Keratinocyte (primary cell): ENCODE measurements around the gene ATP8A1. TPM values are rescaled to one million over a fixed set of nuclear protein-coding genes. Genes with fewer than 3 reads are reported as not detected.

Source experiments
- DNase-seq: peaks from one replicate; pipeline ENCODE4 v3.0.0-alpha.2; 2011; ENCODE audit warnings: low read depth, missing footprints, low spot score
- FAIRE-seq: peaks from 2 replicates; lab custom pipeline; 2011; peaks lifted over from hg19 to GRCh38; lab: Jason Lieb, UNC
- H2AFZ ChIP-seq: 2 replicates; pipeline ENCODE4 v1.6.0; 2012; ENCODE audit warnings: low read length, control low read depth, inconsistent platforms; ENCODE audit not compliant: control insufficient read depth
- H3K27ac ChIP-seq: 2 replicates; pipeline ENCODE4 v1.5.1; 2011; ENCODE audit warnings: low read length; ENCODE audit not compliant: control insufficient read depth, insufficient read depth
- H3K27me3 ChIP-seq: 3 replicates; pipeline ENCODE4 v1.6.0; 2011; ENCODE audit warnings: low read length; ENCODE audit not compliant: control insufficient read depth, insufficient read depth; ENCODE audit errors: extremely low read depth
- H3K36me3 ChIP-seq, 2 experiments: 2 replicates in 1 of 2; 3 replicates in 1 of 2; pipeline ENCODE4 v1.5.1; 2011; ENCODE audit warnings: low read length in 2 of 2, mild to moderate bottlenecking in 1 of 2; ENCODE audit not compliant: control insufficient read depth in 2 of 2, insufficient read depth in 2 of 2; ENCODE audit errors: extremely low read depth in 1 of 2
- H3K4me1 ChIP-seq: 3 replicates; pipeline ENCODE4 v1.5.1; 2011; ENCODE audit warnings: low read length; ENCODE audit not compliant: control insufficient read depth, insufficient read depth; ENCODE audit errors: extremely low read depth
- H3K4me2 ChIP-seq: 3 replicates; pipeline ENCODE4 v1.6.0; 2011; ENCODE audit warnings: low read depth, low read length; ENCODE audit not compliant: control insufficient read depth, insufficient read depth; ENCODE audit errors: extremely low read depth
- H3K4me3 ChIP-seq, 3 experiments: fragments of 200-600 bp in 1 of 3; sonication (generic) in 1 of 3; 2 replicates in 2 of 3; 3 replicates in 1 of 3; pipeline ENCODE4 v1.5.1; 2011 to 2016; ENCODE audit warnings: low read length in 3 of 3, mild to moderate bottlenecking in 3 of 3, control low read depth in 2 of 3, inconsistent platforms in 1 of 3, low read depth in 1 of 3, mixed read lengths in 1 of 3, mixed run types in 1 of 3, moderate library complexity in 1 of 3; ENCODE audit not compliant: control insufficient read depth in 2 of 3, insufficient read depth in 2 of 3; ENCODE audit errors: extremely low read depth in 1 of 3
- H3K79me2 ChIP-seq: 2 replicates; pipeline ENCODE4 v1.6.0; 2012; ENCODE audit warnings: low read length; ENCODE audit not compliant: control insufficient read depth, insufficient read depth
- H3K9ac ChIP-seq: 3 replicates; pipeline ENCODE4 v1.6.0; 2011; ENCODE audit warnings: low read length; ENCODE audit not compliant: control insufficient read depth, insufficient read depth; ENCODE audit errors: extremely low read depth
- H3K9me1 ChIP-seq: 3 replicates; pipeline ENCODE4 v1.6.0; 2011; ENCODE audit warnings: low read length; ENCODE audit not compliant: control insufficient read depth, insufficient read depth; ENCODE audit errors: extremely low read depth
- H3K9me3 ChIP-seq: 2 replicates; pipeline ENCODE4 v1.5.1; 2012; ENCODE audit warnings: low read depth, low read length; ENCODE audit not compliant: control insufficient read depth
- H4K20me1 ChIP-seq: 3 replicates; pipeline ENCODE4 v1.6.0; 2011; ENCODE audit warnings: low read length; ENCODE audit not compliant: control insufficient read depth, insufficient read depth; ENCODE audit errors: extremely low read depth
- CTCF ChIP-seq, 3 experiments: IDR thresholded peaks in 1 of 3; conservative IDR thresholded peaks in 1 of 3; optimal IDR thresholded peaks in 1 of 3; 2 replicates in 2 of 3; 3 replicates in 1 of 3; pipeline versions ENCODE3 to v1.5.1; 2011; ENCODE audit warnings: low read length in 3 of 3, mild to moderate bottlenecking in 3 of 3, moderate library complexity in 2 of 3, control low read depth in 1 of 3, inconsistent platforms in 1 of 3; ENCODE audit not compliant: insufficient read depth in 2 of 3; ENCODE audit errors: extremely low read depth in 1 of 3
- EZH2 ChIP-seq: IDR thresholded peaks from one replicate; pipeline ENCODE4 v1.6.1; 2012; ENCODE audit warnings: inconsistent platforms, mild to moderate bottlenecking, low read length, moderate library complexity
- dilution Hi-C: fragments of 300-500 bp; cut with MboI; formaldehyde crosslinking; loops from one replicate; pipeline ENCODE4 v1.7.0; 2020; ENCODE audit warnings: low sequenced_read_pairs; ENCODE audit not compliant: extremely low pct_ligation_motif_present
- polyA plus RNA-seq, 5 experiments: library from polyadenylated mRNA; depleted of rRNA in 3 of 5; stranded (reverse) in 3 of 5; stranded (forward) in 1 of 5; unstranded in 1 of 5; fragments of >200 nt; gene quantifications; 1 replicate in 1 of 5; 2 replicates in 3 of 5; 3 replicates in 1 of 5; pipeline versions ENCODE4 v1.2.1 to v1.2.3, GENCODE V29; 2011 to 2012; ENCODE audit warnings: missing spikeins in 2 of 5, low read depth in 1 of 5, low replicate concordance in 1 of 5

Gene ATP8A1
- polyA plus RNA-seq, 1 donor (not counting 4 experiments of a cell fraction or from before 2014, with no cell fraction given), result 0.20 TPM

GRCh38 chr4:42566835-42567234, 90.1 kb downstream of the ATP8A1 start:
- Histone ChIP-seq H3K4me1 (no peaks in the 10 kb centered on the region), H3K9ac (no peak overlapping the region), H3K36me3 (no peaks in the 10 kb centered on the region), H3K4me2 (no peak overlapping the region), H3K79me2 (no peaks in the 10 kb centered on the region), H3K9me3 (no peaks in the 10 kb centered on the region), H3K27ac (no peak overlapping the region), H3K4me3 (no peak overlapping the region), H3K9me1 (no peaks in the 10 kb centered on the region), H2AFZ (no peak overlapping the region), H3K27me3 (no peaks in the 10 kb centered on the region), H4K20me1 (no peaks in the 10 kb centered on the region)
- DNase-seq, result no peak
- TF ChIP-seq CTCF (optimal IDR thresholded peaks at IDR 0.05 in 1 of 3, IDR thresholded peaks at IDR 0.05 in 1 of 3, conservative IDR thresholded peaks at IDR 0.05 in 1 of 3; ENCODE audit: extremely low read depth in 1 of 3, insufficient read depth in 2 of 3, low read length in 3 of 3) (no peak), EZH2 (no peak)
- dilution Hi-C loops, result no loop called here
- FAIRE-seq, result no peak

GRCh38 chr4:42562016-42562415, 94.9 kb downstream of the ATP8A1 start:
- no peak overlapping the region for H2AFZ ChIP-seq
- no peaks in the 10 kb centered on the region for H4K20me1 ChIP-seq
- dilution Hi-C loops, result no loop called here
- FAIRE-seq (no peak), DNase-seq (no peak)
- no peak overlapping the region for H3K27ac ChIP-seq
- H3K27me3 ChIP-seq, result no peaks in the 10 kb centered on the region
- H3K9ac ChIP-seq, result no peak overlapping the region
- no peaks in the 10 kb centered on the region for H3K9me3 ChIP-seq
- H3K4me3 ChIP-seq, result no peak overlapping the region
- H3K4me1 ChIP-seq, result no peaks in the 10 kb centered on the region
- no peaks in the 10 kb centered on the region for H3K79me2 ChIP-seq
- no peak overlapping the region for H3K4me2 ChIP-seq
- no peaks in the 10 kb centered on the region for H3K9me1 ChIP-seq
- H3K36me3 ChIP-seq, result no peaks in the 10 kb centered on the region
- TF ChIP-seq EZH2 (no peak), CTCF (optimal IDR thresholded peaks at IDR 0.05 in 1 of 3, IDR thresholded peaks at IDR 0.05 in 1 of 3, conservative IDR thresholded peaks at IDR 0.05 in 1 of 3; ENCODE audit: extremely low read depth in 1 of 3, insufficient read depth in 2 of 3, low read length in 3 of 3) (no peak)
